ENCODE data around the gene CDH23.

DNA sequence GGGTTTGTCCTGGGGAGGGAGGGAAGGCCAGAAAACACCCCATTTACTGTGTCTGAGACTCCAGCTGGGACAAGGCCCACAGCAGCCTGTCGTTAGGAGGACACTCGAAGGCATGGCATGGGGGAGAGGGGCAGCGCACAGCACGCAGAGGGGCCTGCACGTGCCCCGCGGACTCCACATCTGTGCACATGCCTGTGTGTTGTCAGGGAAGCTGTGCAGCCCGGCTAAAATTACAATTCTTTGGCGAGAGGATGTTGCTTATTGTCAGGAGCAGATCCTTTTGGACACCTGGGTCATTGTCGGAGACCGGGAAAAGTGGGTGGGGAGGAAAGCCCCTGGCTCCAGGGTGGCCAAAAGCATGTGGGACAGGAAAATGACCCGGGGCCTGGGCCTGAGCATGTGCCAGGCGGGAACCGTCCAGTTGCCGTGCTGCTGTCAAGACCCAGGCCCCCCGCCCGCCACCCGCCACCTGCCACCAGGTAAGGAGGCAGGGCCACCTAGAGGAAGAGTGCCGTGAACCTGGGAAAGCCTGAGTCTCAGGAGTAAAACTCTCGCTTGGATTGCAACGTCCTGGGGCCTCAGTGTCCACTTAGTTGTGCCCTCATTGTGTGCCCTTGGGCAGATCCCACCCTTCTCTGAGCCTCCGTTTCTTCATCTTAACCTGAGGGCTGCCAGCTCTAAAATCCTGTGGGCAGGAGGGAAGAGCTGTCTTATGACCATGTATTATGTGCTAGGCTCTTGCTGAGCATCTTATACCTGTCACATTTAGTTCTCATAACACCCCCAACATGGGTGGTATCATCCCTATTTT lies 369.4 kb downstream of the CDH23 start:
- TF ChIP-seq CTCF (IDR thresholded peaks at IDR 0.05) = no peak
- TF ChIP-seq POLR2A (IDR thresholded peaks at IDR 0.05) = no peak

All from adrenal gland (tissue), 5 donors.